Stimulated activated CD4-positive, alpha-beta T cell treated with anti-CD3 and anti-CD28 coated beads, TNF-alpha, amount 100 ng/mL, for 24 hours (primary cell): ENCODE data around the gene UCP1.
A peak's percentile ranks its signal among the peaks of the same experiment; 100 is the strongest.
"Not testable (repeated sequence)": the region's sequence is repeated elsewhere in the genome, so short reads cannot be mapped to it uniquely, and the experiment has no call there.

Source experiments
- DNase-seq, 3 experiments: peaks; one replicate each; pipeline ENCODE4 v3.0.0-alpha.2; 2020; ENCODE audit warnings: low read depth in 3 of 3

Gene UCP1

GRCh38 chr4:140533951-140534480 is 34.7 kb downstream of the UCP1 start:
- DNase-seq: no peak

GRCh38 chr4:140529434-140529833 is 39.3 kb downstream of the UCP1 start:
- DNase-seq: no peak

- DNase-seq: peak; percentile 95 to 97 (median 96)
Observed at GRCh38 chr4:140523857-140524742, 44.7 kb downstream of the UCP1 start, which contains the start of gene ELMOD2. ELMOD2 (plus strand) TSS chr4:140524168; CDS start chr4:140525429, 1,261 bp downstream.

GRCh38 chr4:140523370-140523856 is 45.3 kb downstream of the UCP1 start:
- no peak for DNase-seq

- no peak for DNase-seq
Observed at GRCh38 chr4:140515423-140515822, 53.3 kb downstream of the UCP1 start.

GRCh38 chr4:140513765-140514164 is 55.0 kb downstream of the UCP1 start:
- not testable (repeated sequence) for DNase-seq
